ENCODE results near the gene HACL1.

Gene HACL1

GRCh38 chr3:15512166-15512565 lies 89.2 kb downstream of the HACL1 start:
- DNase-seq (ENCODE audit: low spot score in 2 of 2) (no peak), ATAC-seq (replicated peaks; ENCODE audit: extremely low read depth, poor library complexity, severe bottlenecking) (no peak)
- Mint-ChIP-seq H3K4me3 (no peak overlapping the region), H3K27ac (ENCODE audit: low read depth) (no peak overlapping the region), H3K4me1 (no peaks in the 10 kb centered on the region), H3K36me3 (ENCODE audit: insufficient read depth) (no peaks in the 10 kb centered on the region), H3K9me3 (no peaks in the 10 kb centered on the region), H3K27me3 (no peaks in the 10 kb centered on the region)

DNA sequence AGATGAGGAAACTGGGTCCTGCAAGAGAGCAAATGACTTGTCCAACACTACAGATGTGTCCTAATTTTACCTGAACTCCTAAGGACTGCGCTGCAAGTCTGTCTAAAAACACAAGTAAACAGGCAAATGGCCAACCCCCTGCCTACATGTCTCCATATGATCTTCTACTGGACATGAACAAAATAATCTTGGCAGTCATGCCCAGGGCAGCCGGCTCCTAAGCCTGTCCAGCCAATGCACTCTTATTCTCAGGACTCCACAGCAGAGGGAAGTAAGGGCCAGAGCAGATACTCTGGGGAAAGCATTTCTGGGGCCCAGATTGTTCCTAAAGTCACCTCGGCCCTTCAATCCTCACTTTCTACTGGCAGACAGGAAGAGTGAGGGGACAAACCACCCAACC lies 90.2 kb downstream of the HACL1 start:
- no peaks in the 10 kb centered on the region for H3K36me3 Mint-ChIP-seq (ENCODE audit: insufficient read depth)
- no peak for ATAC-seq (replicated peaks; ENCODE audit: extremely low read depth, poor library complexity, severe bottlenecking)
- no peaks in the 10 kb centered on the region for H3K4me1 Mint-ChIP-seq
- DNase-seq (ENCODE audit: low spot score in 2 of 2), result no peak
- H3K9me3 Mint-ChIP-seq, result no peaks in the 10 kb centered on the region
- no peak overlapping the region for H3K4me3 Mint-ChIP-seq
- no peak overlapping the region for H3K27ac Mint-ChIP-seq (ENCODE audit: low read depth)
- no peaks in the 10 kb centered on the region for H3K27me3 Mint-ChIP-seq
